Thoracic aorta (tissue), 2 donors: ENCODE data around the gene TMED1. TPM values are rescaled to one million over a fixed set of nuclear protein-coding genes. Genes with fewer than 3 reads are reported as not detected.

Experiments
- ATAC-seq: fragments of 150-250 bp; one replicate; pipeline ENCODE4 v1.8.0; 2017; ENCODE audit warnings: low read depth; ENCODE audit not compliant: insufficient number of reproducible peaks, low FRiP score
- DNase-seq: peaks from one replicate; pipeline ENCODE4 v3.0.0-alpha.2; 2020; ENCODE audit warnings: low spot score
- H3K27ac ChIP-seq, 2 donors: fragments of 200-600 bp; sonication (generic); 1 replicate in 1 of 2; 2 replicates in 1 of 2; pipeline ENCODE4 v1.5.1; 2016; ENCODE audit warnings: mild to moderate bottlenecking in 2 of 2, moderate library complexity in 2 of 2
- H3K27me3 ChIP-seq: fragments of 200-600 bp; sonication (generic); replicated peaks from 2 replicates; pipeline ENCODE4 v1.6.0; 2016; ENCODE audit warnings: mild to moderate bottlenecking; ENCODE audit not compliant: insufficient read depth
- H3K36me3 ChIP-seq: fragments of 200-600 bp; sonication (generic); one replicate; pipeline ENCODE4 v1.5.1; 2016
- H3K4me1 ChIP-seq, 2 donors: fragments of 200-600 bp; sonication (generic); 1 replicate in 1 of 2; 2 replicates in 1 of 2; pipeline versions ENCODE4 v1.5.1 to v1.6.0; 2016; ENCODE audit warnings: low read depth in 2 of 2, mild to moderate bottlenecking in 1 of 2; ENCODE audit not compliant: control insufficient read depth in 1 of 2
- H3K4me3 ChIP-seq: fragments of 200-600 bp; sonication (generic); 2 replicates; pipeline ENCODE4 v1.5.1; 2016; ENCODE audit warnings: mild to moderate bottlenecking
- H3K9me3 ChIP-seq: fragments of 200-600 bp; sonication (generic); 2 replicates; pipeline ENCODE4 v1.5.1; 2016
- CTCF ChIP-seq: fragments of 200-600 bp; sonication (generic); IDR thresholded peaks from one replicate; pipeline ENCODE4 v1.5.1; 2019; ENCODE audit warnings: antibody characterized with exemption
- total RNA-seq, 2 donors: library from RNA; depleted of rRNA; stranded (reverse); fragments of >200 nt; gene quantifications; one replicate each; pipeline versions ENCODE4 v1.1.0 to v1.2.3, GENCODE V29; 2016

The TMED1 gene
- total RNA-seq, 2 donors from 2014 or later: 19.4 to 22.4 TPM

- peaks cover 46% of the 10 kb centered on the region for H3K36me3 ChIP-seq
- no peaks in the 10 kb centered on the region for H3K27me3 ChIP-seq
- no peak for ATAC-seq
- peaks cover 0 to 2% of the 10 kb centered on the region in 2 donors for H3K4me1 ChIP-seq
- TF ChIP-seq CTCF: no peak
- H3K4me3 ChIP-seq: no peak overlapping the region
- no peak for DNase-seq
- no peaks in the 10 kb centered on the region for H3K9me3 ChIP-seq
- H3K27ac ChIP-seq: no peak overlapping the region
Observed at GRCh38 chr19:10823690-10824089, 12.3 kb downstream of the TMED1 start.

GRCh38 chr19:10820173-10820572 is 15.8 kb downstream of the TMED1 start:
- no peak for ATAC-seq
- H3K27me3 ChIP-seq: no peaks in the 10 kb centered on the region
- no peak overlapping the region for H3K27ac ChIP-seq
- no peaks in the 10 kb centered on the region for H3K9me3 ChIP-seq
- peaks cover 41% of the 10 kb centered on the region for H3K36me3 ChIP-seq
- no peak for TF ChIP-seq CTCF
- H3K4me3 ChIP-seq: no peak overlapping the region
- no peak for DNase-seq
- H3K4me1 ChIP-seq: peaks cover 21 to 33% of the 10 kb centered on the region in 2 donors

- Histone ChIP-seq H3K36me3 (peaks cover 33% of the 10 kb centered on the region), H3K27me3 (no peaks in the 10 kb centered on the region), H3K9me3 (no peaks in the 10 kb centered on the region), H3K4me3 (no peak overlapping the region), H3K4me1 (peaks cover 21 to 33% of the 10 kb centered on the region in 2 donors), H3K27ac (no peak overlapping the region)
- no peak for DNase-seq
- no peak for ATAC-seq
- TF ChIP-seq CTCF: no peak
Observed at GRCh38 chr19:10819124-10820060, 16.6 kb downstream of the TMED1 start.

- peak overlapping the region; percentile 88 to 95 for H3K27ac ChIP-seq
- no peak for TF ChIP-seq CTCF
- DNase-seq (no peak), ATAC-seq (no peak)
- H3K4me3 ChIP-seq: peak overlapping the region; percentile 75
- H3K4me1 ChIP-seq: peaks cover 21 to 36% of the 10 kb centered on the region in 2 donors
- H3K27me3 ChIP-seq: no peaks in the 10 kb centered on the region
- H3K36me3 ChIP-seq: peaks cover 26% of the 10 kb centered on the region
- no peaks in the 10 kb centered on the region for H3K9me3 ChIP-seq
Observed at GRCh38 chr19:10818301-10819123, 17.5 kb downstream of the TMED1 start.
